Activated CD8-positive, alpha-beta memory T cell treated with anti-CD3 and anti-CD28 coated beads for 1 hour (primary cell): ENCODE measurements around the gene NEK1.
"Not testable (repeated sequence)": the region's sequence is repeated elsewhere in the genome, so short reads cannot be mapped to it uniquely, and the experiment has no call there.

Source experiments
- DNase-seq, 2 donors: peaks; one replicate each; pipeline ENCODE4 v3.0.0-alpha.2; 2020; ENCODE audit warnings: low read depth in 1 of 2; ENCODE audit errors: extremely low read depth in 1 of 2

The NEK1 gene

GRCh38 chr4:169601016-169601771 lies 11.2 kb downstream of the NEK1 start:
- no peak for DNase-seq

- DNase-seq = no peak
These were observed 17.7 kb downstream of the NEK1 start for GRCh38 chr4:169594560-169595195.

GRCh38 chr4:169593050-169593560 lies 19.3 kb downstream of the NEK1 start:
- DNase-seq = no peak

- no peak for DNase-seq
These were observed 28.8 kb downstream of the NEK1 start for GRCh38 chr4:169583563-169583962.

GRCh38 chr4:169582706-169583105 lies 29.7 kb downstream of the NEK1 start:
- no peak for DNase-seq

GRCh38 chr4:169582203-169582602 lies 30.2 kb downstream of the NEK1 start:
- DNase-seq = no peak

- no peak for DNase-seq
These were observed 38.5 kb downstream of the NEK1 start for GRCh38 chr4:169573889-169574288.

- no peak for DNase-seq
These were observed 40.9 kb downstream of the NEK1 start for GRCh38 chr4:169571435-169571834.

GRCh38 chr4:169571012-169571411 lies 41.4 kb downstream of the NEK1 start:
- not testable (repeated sequence) for DNase-seq

- not testable (repeated sequence) for DNase-seq
These were observed 42.1 kb downstream of the NEK1 start for GRCh38 chr4:169570266-169570665.

- DNase-seq = not testable (repeated sequence)
These were observed 43.2 kb downstream of the NEK1 start for GRCh38 chr4:169569188-169569587.

GRCh38 chr4:169567916-169568315 lies 44.5 kb downstream of the NEK1 start:
- no peak for DNase-seq

GRCh38 chr4:169566021-169566818 lies 46.2 kb downstream of the NEK1 start:
- peak in 1 of 2 donors; percentile 4 for DNase-seq

- no peak for DNase-seq
These were observed 46.8 kb downstream of the NEK1 start for GRCh38 chr4:169565606-169566005.

GRCh38 chr4:169557061-169557636 lies 55.2 kb downstream of the NEK1 start:
- no peak for DNase-seq

GRCh38 chr4:169546548-169546947 lies 65.8 kb downstream of the NEK1 start:
- DNase-seq = not testable (repeated sequence)

- no peak for DNase-seq
These were observed 71.6 kb downstream of the NEK1 start for GRCh38 chr4:169540774-169541173.

- no peak for DNase-seq
These were observed 82.3 kb downstream of the NEK1 start for GRCh38 chr4:169530048-169530447.

- DNase-seq = no peak
These were observed 88.6 kb downstream of the NEK1 start for GRCh38 chr4:169523796-169524195.

GRCh38 chr4:169510617-169511016 lies 101.8 kb downstream of the NEK1 start:
- DNase-seq = no peak

- no peak for DNase-seq
These were observed 105.5 kb downstream of the NEK1 start for GRCh38 chr4:169506903-169507302.
